ENCODE results near the gene ELAVL1. TPM values are rescaled to one million over a fixed set of nuclear protein-coding genes. Genes with fewer than 3 reads are reported as not detected.
A peak's percentile ranks its signal among the peaks of the same experiment; 100 is the strongest.

ELAVL1 gene
- total RNA-seq, 6 experiments from 2014 or later: 25.3 to 33.6 (median 30.3) TPM

DNA sequence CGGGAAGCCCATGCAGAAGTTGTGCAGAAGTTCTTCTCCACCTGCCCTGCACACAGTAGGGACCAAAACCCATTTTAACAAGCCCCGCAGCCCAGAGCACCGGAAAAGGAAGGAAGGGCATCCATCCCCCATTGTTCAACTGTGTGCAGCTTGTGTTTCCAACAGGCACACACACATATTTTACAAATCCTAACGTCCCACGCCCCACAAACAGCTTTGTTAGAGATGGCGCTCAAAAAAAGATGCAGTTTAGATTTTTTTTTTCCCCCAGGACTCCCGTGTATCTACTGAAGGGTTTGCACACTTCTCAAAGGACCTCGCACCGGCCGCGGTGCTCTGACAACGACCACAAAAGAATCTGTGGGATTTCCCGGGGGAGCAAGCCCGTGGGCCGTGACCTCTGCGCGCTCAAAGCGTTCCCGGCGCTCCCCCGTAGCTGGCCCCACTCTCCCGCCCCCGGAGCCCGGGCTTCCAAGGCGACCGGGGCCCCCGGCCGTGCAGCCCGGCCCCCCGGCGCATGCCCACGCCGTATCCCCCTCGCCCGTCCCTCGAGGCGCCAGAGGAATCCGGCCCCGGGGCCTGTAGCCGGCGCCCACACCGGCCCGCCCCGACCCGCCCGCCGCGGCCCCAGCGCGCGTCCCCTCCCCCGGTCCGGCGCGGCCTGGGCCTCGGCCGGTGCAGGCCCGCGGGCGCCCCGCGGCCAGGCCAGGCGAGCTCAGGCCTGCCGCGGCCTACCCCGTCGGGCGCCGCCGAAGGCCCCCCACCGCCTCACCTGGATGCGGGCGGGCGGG is 523 bp downstream of the ELAVL1 start:
- peak overlapping the region; percentile 61 to 92 (median 68) for H3K4me3 ChIP-seq
- intact Hi-C loops (cut with DNase I): no loop called here
- H3K36me3 ChIP-seq: no peaks in the 10 kb centered on the region
- 0% methylated on average over 13 of the region's 74 CpGs for WGBS (ENCODE audit: insufficient coverage, low coverage, low lambda C conversion rate, missing lambda C conversion rate)
- H3K27ac ChIP-seq: peak overlapping the region in 1 of 3 donors; percentile 68
- H3K4me1 ChIP-seq: peaks cover 2 to 49% (median 21%) of the 10 kb centered on the region in 4 donors
- H3K9me3 ChIP-seq: no peaks in the 10 kb centered on the region
- TF ChIP-seq POLR2A (IDR thresholded peaks at IDR 0.05): no peak
- TF ChIP-seq, protein P1, sequence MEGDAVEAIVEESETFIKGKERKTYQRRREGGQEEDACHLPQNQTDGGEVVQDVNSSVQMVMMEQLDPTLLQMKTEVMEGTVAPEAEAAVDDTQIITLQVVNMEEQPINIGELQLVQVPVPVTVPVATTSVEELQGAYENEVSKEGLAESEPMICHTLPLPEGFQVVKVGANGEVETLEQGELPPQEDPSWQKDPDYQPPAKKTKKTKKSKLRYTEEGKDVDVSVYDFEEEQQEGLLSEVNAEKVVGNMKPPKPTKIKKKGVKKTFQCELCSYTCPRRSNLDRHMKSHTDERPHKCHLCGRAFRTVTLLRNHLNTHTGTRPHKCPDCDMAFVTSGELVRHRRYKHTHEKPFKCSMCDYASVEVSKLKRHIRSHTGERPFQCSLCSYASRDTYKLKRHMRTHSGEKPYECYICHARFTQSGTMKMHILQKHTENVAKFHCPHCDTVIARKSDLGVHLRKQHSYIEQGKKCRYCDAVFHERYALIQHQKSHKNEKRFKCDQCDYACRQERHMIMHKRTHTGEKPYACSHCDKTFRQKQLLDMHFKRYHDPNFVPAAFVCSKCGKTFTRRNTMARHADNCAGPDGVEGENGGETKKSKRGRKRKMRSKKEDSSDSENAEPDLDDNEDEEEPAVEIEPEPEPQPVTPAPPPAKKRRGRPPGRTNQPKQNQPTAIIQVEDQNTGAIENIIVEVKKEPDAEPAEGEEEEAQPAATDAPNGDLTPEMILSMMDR (IDR thresholded peaks at IDR 0.05): no peak
- no peaks in the 10 kb centered on the region for H3K27me3 ChIP-seq
- ATAC-seq (no peak), DNase-seq (no peak)

DNA sequence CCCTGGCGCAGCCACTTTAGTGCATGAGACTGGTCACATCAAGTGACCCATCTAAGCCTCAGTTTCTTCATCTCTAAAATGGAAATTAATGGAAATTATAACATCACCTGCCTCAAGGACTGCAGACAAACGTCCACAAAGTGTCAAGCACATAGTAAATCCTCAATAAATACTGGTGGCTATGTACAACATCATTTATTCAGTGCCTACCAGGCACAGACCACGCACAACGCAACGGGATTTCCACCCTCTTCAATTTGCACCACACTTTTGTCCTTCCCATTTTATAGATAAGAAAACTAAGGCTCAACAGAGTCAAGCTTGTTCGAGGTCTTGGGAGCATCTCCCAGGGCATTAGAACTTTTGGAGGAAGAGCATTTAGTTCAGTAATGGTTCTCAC is 1.4 kb downstream of the ELAVL1 start:
- WGBS (ENCODE audit: insufficient coverage, low coverage, low lambda C conversion rate, missing lambda C conversion rate): 42% methylated on average over 6 of the region's 6 CpGs
- no peak for DNase-seq
- Histone ChIP-seq H3K4me1 (peaks cover 2 to 55% (median 21%) of the 10 kb centered on the region in 4 donors), H3K4me3 (peak overlapping the region; percentile 61 to 92 (median 68)), H3K27ac (no peak overlapping the region), H3K36me3 (no peaks in the 10 kb centered on the region), H3K27me3 (no peaks in the 10 kb centered on the region), H3K9me3 (no peaks in the 10 kb centered on the region)
- intact Hi-C loops (cut with DNase I): no loop called here
- TF ChIP-seq, protein P1 (IDR thresholded peaks at IDR 0.05): no peak
- TF ChIP-seq POLR2A (IDR thresholded peaks at IDR 0.05): no peak
- ATAC-seq: no peak

DNA sequence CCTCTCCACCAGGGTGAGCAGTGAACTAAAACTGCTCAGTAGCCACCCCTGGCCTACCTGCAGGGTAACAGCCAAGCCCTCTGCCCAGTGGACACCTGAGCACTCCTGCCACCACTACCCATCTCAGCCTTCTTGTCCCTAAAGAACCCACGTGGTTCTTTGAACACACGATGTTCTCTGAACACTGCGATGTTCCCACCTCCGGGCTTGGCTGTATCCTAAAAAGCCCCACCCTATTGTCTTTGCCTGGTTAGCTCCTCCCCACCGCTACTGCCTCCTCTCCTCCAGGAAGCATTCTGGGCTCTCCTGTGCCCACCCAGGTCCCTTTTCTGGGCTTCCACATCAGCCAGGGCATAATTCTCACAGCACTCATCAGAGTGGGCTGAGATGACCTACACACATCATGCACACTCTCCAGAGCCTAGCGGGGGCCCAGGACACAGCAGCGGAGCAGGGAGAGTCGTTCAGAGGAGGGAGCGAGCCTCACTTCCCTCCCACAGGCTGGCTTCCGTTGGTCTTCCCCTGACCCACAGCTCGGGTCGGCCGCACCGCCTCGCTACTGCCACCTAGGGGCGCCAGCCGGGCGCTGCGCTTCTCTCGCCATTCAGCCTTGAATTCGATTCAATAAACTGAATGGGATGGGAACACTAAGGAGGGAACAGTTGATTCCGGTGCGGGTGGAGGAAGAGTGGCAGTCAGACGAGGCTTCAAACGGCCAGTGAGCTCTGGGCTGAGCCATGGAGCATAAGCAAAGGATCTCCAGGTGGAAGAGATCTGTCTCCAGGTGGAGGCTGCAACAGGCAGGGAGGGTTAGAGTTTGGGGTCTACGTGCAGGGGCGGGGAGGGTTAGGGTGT is 3.2 kb downstream of the ELAVL1 start:
- H3K4me1 ChIP-seq: peaks cover 2 to 55% (median 21%) of the 10 kb centered on the region in 4 donors
- ATAC-seq (peak; percentile 73 to 80 (median 77)), DNase-seq (peak; percentile 83 to 88 (median 83))
- WGBS (ENCODE audit: insufficient coverage, low coverage, low lambda C conversion rate, missing lambda C conversion rate): 10% methylated on average over 17 of the region's 27 CpGs
- H3K36me3 ChIP-seq: no peaks in the 10 kb centered on the region
- peak overlapping the region in 1 of 3 donors; percentile 32 for H3K27ac ChIP-seq
- H3K27me3 ChIP-seq: no peaks in the 10 kb centered on the region
- intact Hi-C loops (cut with DNase I): no loop called here
- TF ChIP-seq, protein P1 (IDR thresholded peaks at IDR 0.05): peak; percentile 94 to 99 (median 98)
- TF ChIP-seq POLR2A (IDR thresholded peaks at IDR 0.05): no peak
- no peaks in the 10 kb centered on the region for H3K9me3 ChIP-seq
- H3K4me3 ChIP-seq: peak overlapping the region in 1 of 3 donors; percentile 8

DNA sequence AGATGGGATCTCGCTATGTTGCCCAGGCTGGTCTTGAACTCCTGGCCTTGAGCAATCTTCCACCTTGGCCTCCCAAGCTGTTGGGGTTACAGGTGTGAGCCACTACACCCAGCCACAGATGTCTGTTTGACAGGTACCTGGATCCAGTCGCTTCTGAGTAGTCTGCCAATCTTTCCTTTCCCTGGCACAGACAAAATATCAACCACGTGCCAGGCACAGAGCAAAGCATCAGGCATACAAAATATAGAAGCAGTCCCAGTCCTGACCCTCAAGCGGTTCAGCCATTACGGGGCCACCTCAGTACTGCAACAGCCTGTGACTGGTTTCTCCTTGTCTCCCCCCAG is 3.8 kb downstream of the ELAVL1 start:
- Histone ChIP-seq H3K27me3 (no peaks in the 10 kb centered on the region), H3K4me3 (no peak overlapping the region), H3K4me1 (peaks cover 2 to 55% (median 21%) of the 10 kb centered on the region in 4 donors), H3K9me3 (no peaks in the 10 kb centered on the region), H3K27ac (peak overlapping the region in 1 of 3 donors; percentile 38), H3K36me3 (no peaks in the 10 kb centered on the region)
- TF ChIP-seq, protein P1 (IDR thresholded peaks at IDR 0.05): no peak
- no peak for TF ChIP-seq POLR2A (IDR thresholded peaks at IDR 0.05)
- ATAC-seq (peak in 3 of 4 donors; percentile 4 to 30 (median 5)), DNase-seq (peak in 1 of 3 donors; percentile 69)
- 26% methylated on average over 3 of the region's 5 CpGs for WGBS (ENCODE audit: insufficient coverage, low coverage, low lambda C conversion rate, missing lambda C conversion rate)
- intact Hi-C loops (cut with DNase I): no loop called here

Data from right lobe of liver (tissue), 6 donors.